22Rv1 (cell line): Measurements from ENCODE around the gene SAMD13.

Source experiments
- CTCF ChIP-seq: fragments of 450-650 bp; IDR thresholded peaks from 2 replicates; pipeline ENCODE4 v1.5.1; 2017; ENCODE audit warnings: mild to moderate bottlenecking
- ZFX ChIP-seq: fragments of 450-650 bp; IDR thresholded peaks from 2 replicates; pipeline ENCODE4 v1.6.1; 2017; ENCODE audit warnings: antibody characterized with exemption, borderline replicate concordance

- no peak for TF ChIP-seq CTCF
- no peak for TF ChIP-seq ZFX
Observed at GRCh38 chr1:84348759-84349158, 47.3 kb downstream of the SAMD13 start.
